Epithelial cell of esophagus (primary cell): ENCODE measurements around the gene CCNI.

Experiments used
- DNase-seq: peaks from one replicate; pipeline ENCODE4 v3.0.0; 2010; ENCODE audit warnings: low read depth
- H3K4me3 ChIP-seq: 2 replicates; pipeline ENCODE4 v1.5.1; 2011; ENCODE audit warnings: mild to moderate bottlenecking, low read length, control low read depth
- CTCF ChIP-seq: IDR thresholded peaks from 2 replicates; pipeline ENCODE4 v1.5.1; 2011; ENCODE audit warnings: low read depth, mild to moderate bottlenecking, low read length, control low read depth, inconsistent platforms; ENCODE audit not compliant: insufficient read depth; ENCODE audit errors: missing control alignments

The CCNI gene

DNA sequence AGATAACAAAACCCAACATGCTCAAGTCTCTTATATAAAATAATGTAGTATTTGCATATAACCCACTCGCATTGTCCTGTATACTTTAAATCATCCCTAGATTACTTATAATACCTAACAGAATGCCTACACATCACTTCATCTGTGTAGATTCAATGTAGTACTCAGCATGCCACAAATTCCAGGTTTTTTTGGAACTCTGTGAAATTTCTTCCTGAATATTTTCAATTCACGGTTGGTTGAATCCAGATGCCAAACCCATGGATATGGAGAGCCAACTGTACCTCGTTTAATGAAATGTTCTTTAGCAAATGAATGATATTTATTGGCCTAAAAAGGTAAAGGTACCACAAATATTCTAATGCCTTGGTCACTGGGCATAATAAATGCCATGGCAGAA lies 24.8 kb downstream of the CCNI start:
- no peak overlapping the region for H3K4me3 ChIP-seq
- DNase-seq: no peak
- TF ChIP-seq CTCF: no peak

DNA sequence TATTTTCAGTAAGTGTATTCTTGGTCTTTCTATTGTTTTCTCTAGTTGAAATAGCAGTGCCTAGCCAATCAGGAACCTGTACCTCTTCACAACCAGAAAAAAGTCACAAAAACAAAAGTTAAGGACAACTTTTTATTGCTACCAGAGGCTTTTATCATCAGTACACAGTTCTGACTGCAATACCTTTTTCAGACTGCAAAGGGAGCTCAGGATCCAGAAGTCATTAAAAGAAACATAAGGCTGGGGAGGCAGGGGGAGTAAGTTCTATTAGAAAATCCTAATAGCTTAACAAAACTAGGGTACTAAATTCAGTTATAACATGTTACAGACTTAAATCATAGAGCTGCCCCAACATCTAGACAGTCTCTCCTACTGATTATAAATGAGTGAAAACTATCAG lies 28.8 kb downstream of the CCNI start:
- no peak overlapping the region for H3K4me3 ChIP-seq
- DNase-seq: peak; percentile 26
- TF ChIP-seq CTCF: peak; percentile 40

GRCh38 chr4:77045490-77045889 lies 30.3 kb downstream of the CCNI start:
- TF ChIP-seq CTCF: peak; percentile 40
- peak; percentile 21 for DNase-seq
- H3K4me3 ChIP-seq: no peak overlapping the region

GRCh38 chr4:77044461-77045150 lies 31.2 kb downstream of the CCNI start:
- TF ChIP-seq CTCF: peak; percentile 59
- DNase-seq: peak; percentile 38
- H3K4me3 ChIP-seq: no peak overlapping the region

GRCh38 chr4:77043507-77044136 lies 32.2 kb downstream of the CCNI start:
- DNase-seq: no peak
- TF ChIP-seq CTCF: no peak
- no peak overlapping the region for H3K4me3 ChIP-seq

- peak; percentile 49 for DNase-seq
- H3K4me3 ChIP-seq: no peak overlapping the region
- no peak for TF ChIP-seq CTCF
These were observed 34.7 kb downstream of the CCNI start for GRCh38 chr4:77040854-77041725.
